DMS 273 treated with DMSO at 0.1 percent for 48 hours (cell line): ENCODE data around the gene HOXD8.
A peak's percentile ranks its signal among the peaks of the same experiment; 100 is the strongest.

Source experiments
- DNase-seq: peaks from one replicate; lab custom pipeline; 2025; lab: John Stamatoyannopoulos, UW

HOXD8 gene

GRCh38 chr2:176103742-176104315 is 25.7 kb upstream of the HOXD8 start:
- no peak for DNase-seq

DNA sequence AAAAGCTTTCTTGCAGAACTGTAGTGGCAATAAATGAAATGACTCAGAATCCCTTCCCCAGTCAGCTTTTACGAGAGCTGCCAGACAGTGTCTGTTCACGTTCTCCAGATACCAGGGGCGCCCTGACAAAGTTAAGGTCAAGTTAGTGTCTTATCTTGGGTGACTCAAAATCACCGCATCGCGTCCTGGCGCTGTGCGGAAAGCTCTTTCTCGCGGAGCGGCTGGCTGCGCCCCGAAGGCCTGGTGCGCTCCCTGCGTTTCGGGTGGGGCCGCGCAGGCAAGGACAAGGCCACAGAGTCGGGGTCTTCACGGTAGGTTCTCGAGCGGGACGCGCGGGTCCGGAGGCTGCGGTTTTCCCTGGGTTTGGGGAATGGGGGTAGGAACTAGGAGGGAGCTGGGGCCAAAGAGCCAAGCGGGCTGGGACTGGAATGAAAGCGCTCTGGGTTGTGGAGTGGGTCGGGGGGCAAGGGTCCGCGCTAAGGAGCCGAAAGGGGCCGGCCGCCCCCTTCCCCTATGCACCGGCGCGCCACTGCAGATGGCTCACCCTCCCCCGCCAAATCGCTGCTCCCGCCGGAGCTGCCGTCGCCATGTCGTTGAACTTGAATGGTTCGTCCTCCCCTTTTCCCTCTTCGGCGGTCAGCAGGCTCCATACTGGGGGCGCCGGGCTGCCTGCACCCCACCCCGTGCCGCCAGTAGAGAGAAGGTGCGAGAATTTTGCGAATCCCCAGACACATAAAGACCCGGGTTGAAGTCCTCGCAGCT is 25.0 kb upstream of the HOXD8 start:
- no peak for DNase-seq

DNA sequence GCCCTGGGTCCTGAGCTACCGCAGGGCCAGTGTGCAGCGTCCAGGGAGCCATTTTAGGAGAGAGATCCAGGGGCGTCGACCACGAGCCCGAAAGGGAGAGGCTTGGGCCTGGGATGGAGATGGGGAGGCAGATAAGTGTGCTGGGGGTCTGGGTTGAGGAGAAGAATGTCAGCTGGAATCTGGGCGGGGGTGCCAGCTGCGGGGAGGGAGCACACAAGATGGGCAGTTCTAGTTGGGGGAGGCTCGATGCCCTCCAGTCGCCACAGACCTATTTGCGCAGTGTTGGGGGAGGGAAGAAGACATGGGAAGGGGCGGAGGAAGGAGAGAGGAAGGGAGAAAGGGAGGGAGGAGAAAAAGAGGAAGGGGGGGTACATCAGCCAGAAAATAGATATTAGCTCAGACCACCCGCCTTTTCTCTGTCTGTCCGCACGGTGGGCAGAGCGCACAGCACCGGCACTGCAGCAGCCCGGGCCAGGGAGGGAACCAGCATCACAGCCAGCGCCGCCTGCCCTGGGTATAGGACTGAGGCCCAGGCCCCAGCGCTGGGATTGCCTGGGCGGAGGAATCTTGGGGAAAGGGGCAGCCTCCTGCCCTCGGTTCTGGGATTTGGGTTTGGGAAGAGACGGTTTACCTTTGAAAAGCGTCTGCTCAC is 24.3 kb upstream of the HOXD8 start:
- DNase-seq = no peak

DNA sequence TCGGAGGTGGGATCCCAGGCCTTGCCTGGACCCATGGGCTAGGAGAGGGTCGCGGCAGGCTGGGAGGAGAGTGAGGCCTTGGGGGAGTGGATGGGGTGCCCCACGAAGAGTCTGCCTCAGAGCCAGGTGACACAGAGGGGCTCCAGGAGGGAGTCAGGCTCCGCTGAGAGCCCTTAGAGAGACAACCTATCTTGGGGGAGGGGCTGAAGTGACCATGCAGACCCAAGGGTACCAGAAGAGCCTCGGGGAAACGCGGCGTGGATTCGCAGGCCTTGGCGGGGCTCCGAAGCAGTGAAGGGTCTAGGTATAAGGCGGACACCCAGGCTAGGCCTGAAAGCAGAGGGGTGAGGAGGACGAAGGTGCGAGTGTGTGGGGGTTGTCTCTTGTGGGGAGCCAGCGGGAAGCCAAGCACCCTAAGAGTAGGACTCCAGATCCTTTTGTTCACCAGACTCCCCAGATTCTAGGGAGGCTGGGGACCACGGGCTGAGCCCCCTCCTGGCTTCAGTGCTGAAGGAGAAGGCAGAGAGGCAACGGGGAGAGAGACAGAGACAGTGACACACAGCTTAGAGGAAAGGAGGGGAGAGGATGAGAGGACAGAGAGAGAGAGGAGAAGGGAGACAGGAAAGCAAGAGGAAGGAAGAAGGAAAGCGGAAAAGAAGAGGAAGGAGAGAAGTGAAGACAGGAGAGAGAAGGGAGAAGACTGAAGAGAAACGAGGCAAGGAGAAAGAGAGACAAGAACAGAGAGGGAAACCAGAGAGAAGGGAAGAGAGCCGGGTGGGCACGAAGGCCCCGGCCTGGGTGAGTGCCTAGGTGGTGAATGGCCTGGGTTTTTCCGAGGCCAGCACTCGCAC is 23.6 kb upstream of the HOXD8 start:
- no peak for DNase-seq

DNA sequence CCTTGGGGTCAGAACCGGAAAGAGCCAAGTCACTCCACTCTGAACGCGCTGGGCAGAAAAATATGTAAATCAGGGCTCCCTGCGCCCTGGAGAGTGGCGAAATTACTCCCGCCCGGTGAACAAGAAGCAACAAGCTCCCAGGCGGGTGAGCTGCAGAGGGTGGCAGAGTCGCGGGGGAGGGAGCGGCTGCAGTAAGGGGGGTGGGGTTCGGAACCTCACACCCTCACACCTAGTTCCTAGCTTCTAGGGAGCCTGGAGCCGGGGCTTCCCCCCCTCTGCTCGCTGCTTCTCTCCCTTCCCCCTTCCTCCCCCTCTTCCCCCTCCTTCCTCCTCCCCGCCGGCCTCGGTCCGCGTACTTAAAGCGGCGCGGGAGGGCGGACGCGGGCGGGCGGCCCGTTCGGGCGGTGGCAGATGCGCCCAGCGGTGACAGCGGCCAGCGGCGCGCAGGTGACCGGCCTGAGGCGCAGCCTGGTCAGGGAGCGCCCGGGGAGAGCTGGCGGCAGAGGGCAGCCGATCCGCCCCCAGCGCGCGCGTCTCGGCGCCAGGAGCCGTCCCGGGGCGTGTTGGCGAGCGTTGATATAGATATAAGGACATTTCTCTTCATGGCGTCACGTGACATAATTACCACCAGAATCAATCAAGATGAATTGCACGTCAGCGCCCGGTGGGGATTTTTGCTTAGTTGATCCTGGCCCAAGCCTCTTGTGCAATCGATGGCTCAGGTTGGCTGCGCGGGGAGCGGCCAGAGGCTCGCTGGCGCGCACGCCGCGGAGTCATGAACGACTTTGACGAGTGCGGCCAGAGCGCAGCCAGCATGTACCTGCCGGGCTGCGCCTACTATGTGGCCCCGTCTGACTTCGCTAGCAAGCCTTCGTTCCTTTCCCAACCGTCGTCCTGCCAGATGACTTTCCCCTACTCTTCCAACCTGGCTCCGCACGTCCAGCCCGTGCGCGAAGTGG is 22.6 kb upstream of the HOXD8 start, which contains the start of gene HOXD11:
Gene HOXD11 (plus strand): TSS at position 700 of the 959 bp plus-strand sequence. CDS start 76 bp downstream, at position 776.
- no peak for DNase-seq

- DNase-seq = no peak
Measured at GRCh38 chr2:176107731-176108181, 21.7 kb upstream of the HOXD8 start.

- no peak for DNase-seq
Measured at GRCh38 chr2:176109192-176109901, 20.2 kb upstream of the HOXD8 start.

DNA sequence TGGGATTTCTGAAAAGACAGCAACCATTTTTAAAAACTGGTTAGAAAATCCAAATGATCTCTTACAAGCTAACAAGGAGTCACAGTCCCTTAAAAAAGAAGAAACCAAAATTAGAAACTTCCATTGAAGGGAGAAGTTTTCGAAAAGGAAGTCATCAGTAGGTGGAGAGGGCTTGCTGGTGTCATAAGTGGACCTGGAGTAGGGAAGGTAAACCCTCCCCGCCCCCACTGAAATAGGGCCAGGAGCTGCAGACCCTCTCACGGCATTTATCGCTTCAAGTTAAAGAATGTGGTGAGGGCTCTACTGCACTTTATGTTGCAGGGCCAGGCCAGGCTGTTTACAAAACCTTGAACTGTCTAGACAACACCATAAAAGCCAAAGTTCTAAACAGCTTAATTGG is 19.6 kb upstream of the HOXD8 start:
- no peak for DNase-seq

- DNase-seq = no peak
Measured at GRCh38 chr2:176110415-176111308, 18.8 kb upstream of the HOXD8 start.

DNA sequence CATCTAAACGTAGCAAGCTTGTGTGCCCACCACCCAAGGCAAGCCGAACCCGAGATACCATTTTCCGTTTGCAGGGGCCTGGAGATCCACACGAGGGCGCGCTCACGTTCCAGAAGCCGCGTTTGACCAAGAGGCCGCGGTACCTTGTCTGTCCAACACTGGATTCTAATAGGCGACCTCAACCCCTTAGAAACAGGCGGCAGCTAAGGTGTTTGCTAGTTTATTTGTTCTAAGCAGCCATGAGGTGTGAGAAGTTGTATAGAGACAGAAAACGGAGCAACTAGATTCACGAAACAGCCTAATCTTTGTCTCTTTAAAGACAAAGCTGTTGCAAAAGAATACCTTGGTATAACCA is 18.2 kb upstream of the HOXD8 start:
- peak; percentile 20 for DNase-seq

DNA sequence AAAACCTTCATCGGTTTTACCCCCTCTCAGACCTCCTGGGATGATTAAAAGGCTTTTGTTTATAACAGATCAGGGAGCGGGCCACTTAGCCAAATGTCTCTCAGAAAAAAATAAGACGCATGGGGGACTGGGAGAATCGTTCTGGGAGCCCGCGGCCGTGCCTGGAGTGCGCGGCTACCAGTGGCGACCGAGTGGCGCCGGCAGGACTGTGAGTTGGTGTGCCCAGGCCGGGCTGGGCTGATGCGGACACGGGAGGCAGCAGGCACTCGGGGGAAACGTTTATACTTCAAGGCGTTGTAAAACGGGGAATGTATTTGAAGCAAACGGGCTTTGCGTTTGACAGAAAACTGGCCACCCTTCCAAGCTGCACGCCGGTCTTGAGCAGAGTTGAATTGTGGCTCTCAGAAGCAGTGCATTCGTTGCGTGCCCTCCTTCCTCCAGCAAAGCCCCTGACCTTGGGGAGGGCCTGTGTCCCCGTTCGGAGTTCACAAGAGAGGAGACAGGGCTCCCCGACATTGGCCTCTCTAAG is 17.6 kb upstream of the HOXD8 start:
- no peak for DNase-seq

DNA sequence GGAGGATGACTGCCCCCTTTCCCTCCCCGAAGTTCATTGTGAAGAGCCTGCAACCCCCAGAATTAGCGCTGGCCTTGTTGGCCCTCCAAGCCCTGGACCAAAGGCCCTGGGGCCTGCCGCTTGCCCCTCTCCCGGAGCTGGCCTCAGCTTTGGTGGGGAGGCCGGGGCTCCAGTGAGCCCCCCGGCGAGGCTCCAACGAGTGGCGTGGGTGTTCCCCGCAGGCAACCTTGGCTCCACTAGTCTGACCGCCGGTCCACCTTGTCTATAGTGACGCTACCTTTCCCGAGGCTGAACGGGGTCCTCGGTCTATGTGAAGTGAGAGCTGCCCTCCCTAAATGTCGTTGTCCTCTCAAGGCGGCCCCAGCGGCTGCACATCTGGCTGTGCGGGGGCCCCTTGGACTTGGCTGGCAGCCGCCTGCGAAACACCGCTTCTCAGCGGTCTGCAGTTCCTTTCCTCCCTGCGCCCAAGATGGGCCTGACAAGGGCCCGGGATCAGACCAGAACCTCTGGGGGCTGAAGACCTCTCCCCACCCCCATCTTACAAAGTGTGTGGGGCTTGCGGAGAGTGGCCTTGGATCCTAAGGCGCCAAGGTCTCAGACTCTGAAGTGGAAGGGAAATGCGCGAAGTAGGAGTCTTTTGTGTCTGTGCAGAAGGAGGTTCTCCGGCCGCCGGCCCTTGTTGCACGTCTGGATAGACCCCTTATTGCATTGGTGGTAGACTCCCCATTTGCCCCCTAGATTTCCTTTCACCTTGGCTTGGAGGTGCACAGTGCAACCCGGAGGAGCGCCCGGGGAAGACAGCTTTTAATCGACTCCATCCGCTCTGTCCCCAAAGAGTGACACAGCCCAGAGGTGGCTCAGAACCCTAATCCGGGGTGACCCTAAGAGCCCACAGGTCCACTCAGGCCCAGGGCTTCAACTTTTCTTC is 16.9 kb upstream of the HOXD8 start:
- no peak for DNase-seq

GRCh38 chr2:176114120-176114929 is 15.2 kb upstream of the HOXD8 start:
- no peak for DNase-seq

GRCh38 chr2:176114930-176115625 is 14.4 kb upstream of the HOXD8 start:
- DNase-seq = no peak

DNA sequence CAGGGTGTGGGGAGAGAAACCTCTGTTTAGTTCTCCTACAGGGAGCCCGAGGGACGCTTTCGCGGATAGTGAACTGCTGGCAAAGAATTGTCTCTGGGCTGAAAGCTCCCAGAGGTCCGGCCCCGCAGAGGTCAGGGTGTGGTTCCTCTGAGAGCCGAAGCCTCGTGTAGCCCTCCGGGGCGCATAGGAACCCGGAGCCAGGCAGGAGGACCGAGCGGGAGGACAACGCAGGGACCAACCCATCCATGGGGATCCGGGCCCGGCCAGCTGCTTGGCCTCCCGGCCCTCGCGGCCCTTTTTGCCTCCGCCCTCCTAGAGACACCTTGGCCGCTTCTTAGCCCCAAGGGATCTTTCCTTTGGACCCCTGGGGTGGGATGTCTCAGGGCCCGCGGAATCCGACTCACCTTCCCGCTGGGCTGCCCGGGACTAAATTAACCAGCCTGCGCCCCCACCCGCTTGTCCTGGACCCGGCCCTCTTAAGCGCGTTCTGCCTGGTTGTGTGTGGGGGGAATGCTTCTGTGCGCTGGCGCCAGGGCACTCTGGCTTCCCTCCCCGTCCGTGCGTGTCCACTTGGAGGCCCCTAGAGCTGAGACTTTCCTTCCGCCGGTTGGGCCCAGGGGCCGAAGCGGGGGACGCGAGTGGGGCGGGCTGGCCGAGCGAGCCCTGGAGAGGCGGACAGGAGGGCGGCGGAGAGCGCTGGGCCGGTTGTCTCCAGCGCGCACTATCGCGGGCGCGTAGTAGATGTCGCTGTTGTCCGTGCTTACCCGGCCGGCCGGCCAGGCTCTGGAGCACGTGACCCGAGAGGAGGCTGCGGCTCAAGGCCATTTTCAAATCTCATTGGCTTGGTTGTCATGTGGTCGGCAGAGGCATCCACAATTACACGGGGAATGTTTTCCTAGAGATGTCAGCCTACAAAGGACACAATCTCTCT is 13.4 kb upstream of the HOXD8 start, which contains the start of gene HOXD10:
Gene HOXD10 (plus strand): TSS at position 896 of the 931 bp plus-strand sequence. CDS start 56 bp downstream, outside the sequence.
- DNase-seq = no peak
